H9 (cell line): Measurements from ENCODE around the gene PLAA. TPM values are rescaled to one million over a fixed set of nuclear protein-coding genes. Genes with fewer than 3 reads are reported as not detected.

Source experiments
- DNase-seq: peaks from one replicate; pipeline ENCODE4 v3.0.0-alpha.2; 2017
- H2AFZ ChIP-seq: one replicate; pipeline ENCODE4 v1.6.1; 2013; ENCODE audit warnings: mild to moderate bottlenecking, low read length, control low read depth, moderate library complexity
- H2AK5ac ChIP-seq: 2 replicates; pipeline ENCODE4 v1.6.1; 2013; ENCODE audit warnings: low read length, control low read depth, mixed read lengths; ENCODE audit not compliant: insufficient read length
- H2BK120ac ChIP-seq: one replicate; pipeline ENCODE4 v1.6.1; 2013; ENCODE audit warnings: low read depth, mild to moderate bottlenecking, low read length, control low read depth, inconsistent platforms; ENCODE audit not compliant: poor library complexity, severe bottlenecking
- H2BK12ac ChIP-seq: 2 replicates; pipeline ENCODE4 v1.6.1; 2013; ENCODE audit warnings: low read length, control low read depth, mixed read lengths, low read depth; ENCODE audit not compliant: insufficient read length
- H2BK15ac ChIP-seq: 2 replicates; pipeline ENCODE4 v1.6.1; 2013; ENCODE audit warnings: low read depth, low read length, control low read depth
- H2BK20ac ChIP-seq: one replicate; pipeline ENCODE4 v1.6.1; 2013; ENCODE audit warnings: low read depth, mild to moderate bottlenecking, low read length, control low read depth, inconsistent platforms; ENCODE audit not compliant: poor library complexity, severe bottlenecking
- H2BK5ac ChIP-seq: 2 replicates; pipeline ENCODE4 v1.6.1; 2013; ENCODE audit warnings: low read length, control low read depth, mixed read lengths; ENCODE audit not compliant: insufficient read length
- H3K14ac ChIP-seq: 2 replicates; pipeline ENCODE4 v1.6.1; 2013; ENCODE audit warnings: low read length, control low read depth; ENCODE audit not compliant: insufficient read depth
- H3K18ac ChIP-seq: 2 replicates; pipeline ENCODE4 v1.6.1; 2013; ENCODE audit warnings: low read depth, mild to moderate bottlenecking, mixed read lengths, low read length, control low read depth; ENCODE audit not compliant: insufficient read length
- H3K23ac ChIP-seq: 2 replicates; pipeline ENCODE4 v1.6.1; 2013; ENCODE audit warnings: low read length, control low read depth, mixed read lengths, low read depth; ENCODE audit not compliant: insufficient read length
- H3K23me2 ChIP-seq: 2 replicates; pipeline ENCODE4 v1.6.1; 2013; ENCODE audit warnings: low read depth, mild to moderate bottlenecking, mixed read lengths, low read length, control low read depth; ENCODE audit not compliant: insufficient read length, poor library complexity, severe bottlenecking
- H3K27ac ChIP-seq: 2 replicates; pipeline ENCODE4 v1.5.1; 2013; ENCODE audit warnings: low read length, control low read depth, mixed read lengths, low read depth; ENCODE audit not compliant: insufficient read length
- H3K27me3 ChIP-seq: 2 replicates; pipeline ENCODE4 v1.6.1; 2013; ENCODE audit warnings: low read length, control low read depth, inconsistent platforms; ENCODE audit not compliant: insufficient read depth
- H3K4ac ChIP-seq: 2 replicates; pipeline ENCODE4 v1.6.1; 2013; ENCODE audit warnings: low read depth, mild to moderate bottlenecking, control low read depth, inconsistent platforms, low read length, moderate library complexity
- H3K4me1 ChIP-seq: 2 replicates; pipeline ENCODE4 v1.6.1; 2013; ENCODE audit warnings: low read length, control low read depth, inconsistent platforms; ENCODE audit not compliant: insufficient read depth
- H3K4me2 ChIP-seq: 2 replicates; pipeline ENCODE4 v1.6.1; 2013; ENCODE audit warnings: low read length, control low read depth, mixed read lengths; ENCODE audit not compliant: insufficient read length, insufficient read depth
- H3K56ac ChIP-seq: 2 replicates; pipeline ENCODE4 v1.6.1; 2013; ENCODE audit warnings: low read depth, mild to moderate bottlenecking, mixed read lengths, low read length, control low read depth; ENCODE audit not compliant: insufficient read length
- H3K79me1 ChIP-seq: 2 replicates; pipeline ENCODE4 v1.6.1; 2013; ENCODE audit warnings: low read depth, mild to moderate bottlenecking, moderate library complexity, low read length, control low read depth, inconsistent platforms; ENCODE audit not compliant: insufficient read depth, poor library complexity, severe bottlenecking
- H3K79me2 ChIP-seq: 2 replicates; pipeline ENCODE4 v1.6.1; 2013; ENCODE audit warnings: low read length, control low read depth, inconsistent platforms; ENCODE audit not compliant: insufficient read depth
- H3K9ac ChIP-seq: 2 replicates; pipeline ENCODE4 v1.6.1; 2013; ENCODE audit warnings: low read length, control low read depth, mixed read lengths; ENCODE audit not compliant: insufficient read length; ENCODE audit errors: extremely low read depth
- H3K9me3 ChIP-seq: one replicate; pipeline ENCODE4 v1.6.1; 2013; ENCODE audit warnings: low read depth, low read length, inconsistent platforms; ENCODE audit not compliant: control insufficient read depth
- H3T11ph ChIP-seq: one replicate; pipeline ENCODE4 v1.6.1; 2013; ENCODE audit warnings: mild to moderate bottlenecking, low read length, control low read depth, inconsistent platforms
- H4K20me1 ChIP-seq: one replicate; pipeline ENCODE4 v1.6.1; 2013; ENCODE audit not compliant: control insufficient read depth, insufficient read length, insufficient read depth
- H4K5ac ChIP-seq: 2 replicates; pipeline ENCODE4 v1.6.1; 2013; ENCODE audit warnings: low read depth, mild to moderate bottlenecking, mixed read lengths, low read length, control low read depth; ENCODE audit not compliant: insufficient read length
- H4K8ac ChIP-seq: replicated peaks from 2 replicates; pipeline ENCODE4 v1.6.1; 2013; ENCODE audit warnings: low read length, control low read depth, mixed read lengths, low read depth; ENCODE audit not compliant: insufficient read length
- H4K91ac ChIP-seq: 2 replicates; pipeline ENCODE4 v1.6.1; 2013; ENCODE audit warnings: low read depth, mild to moderate bottlenecking, moderate library complexity, mixed read lengths, low read length, control low read depth; ENCODE audit not compliant: insufficient read length
- H3K27ac Mint-ChIP-seq, 3 experiments: 2 replicates in 2 of 3; 3 replicates in 1 of 3; pipeline ENCODE4 v1.8.0; 2020 to 2021; ENCODE audit warnings: mixed read lengths in 3 of 3, mild to moderate bottlenecking in 1 of 3, moderate library complexity in 1 of 3
- H3K27me3 Mint-ChIP-seq: 2 replicates; pipeline ENCODE4 v1.8.0; 2021; ENCODE audit warnings: low read depth, mild to moderate bottlenecking, moderate library complexity, mixed read lengths
- H3K36me3 Mint-ChIP-seq, 3 experiments: 2 replicates in 2 of 3; 3 replicates in 1 of 3; pipeline ENCODE4 v1.8.0; 2020 to 2021; ENCODE audit warnings: low read depth in 3 of 3, mixed read lengths in 3 of 3; ENCODE audit not compliant: insufficient read depth in 1 of 3
- H3K4me1 Mint-ChIP-seq, 2 experiments: 2 replicates each; pipeline ENCODE4 v1.8.0; 2020; ENCODE audit warnings: mixed read lengths in 2 of 2
- H3K4me3 Mint-ChIP-seq, 2 experiments: 2 replicates in 1 of 2; 3 replicates in 1 of 2; pipeline ENCODE4 v1.8.0; 2020 to 2021; ENCODE audit warnings: mild to moderate bottlenecking in 2 of 2, mixed read lengths in 2 of 2, moderate library complexity in 1 of 2
- H3K9me3 Mint-ChIP-seq, 2 experiments: 2 replicates in 1 of 2; 3 replicates in 1 of 2; pipeline ENCODE4 v1.8.0; 2020; ENCODE audit warnings: mild to moderate bottlenecking in 2 of 2, mixed read lengths in 2 of 2, moderate library complexity in 1 of 2
- CTCF ChIP-seq: fragments of 200-600 bp; sonication (generic); conservative IDR thresholded peaks from 3 replicates; pipeline ENCODE4 v1.8.0; 2021; ENCODE audit warnings: antibody characterized with exemption, mild to moderate bottlenecking
- whole genome bisulfite sequencing: extraction: QIAGEN DNeasy Blood & Tissue Kit; methylation state at CpG from one replicate; pipeline ENCODE4 v1.1.7; 2013; ENCODE audit warnings: missing lambda C conversion rate, low lambda C conversion rate, mixed read lengths; ENCODE audit not compliant: insufficient read length; ENCODE audit errors: extremely low coverage; 5-methylcytosine and 5-hydroxymethylcytosine counted together
- total RNA-seq: library from RNA; stranded (reverse); gene quantifications from 2 replicates; pipeline ENCODE4 v1.2.1, GENCODE V29; 2021

The PLAA gene
- total RNA-seq, 1 experiment from 2014 or later = 65.0 TPM

- Histone ChIP-seq H2BK120ac (no peak overlapping the region), H3K27ac (no peak overlapping the region), H2BK5ac (no peak overlapping the region), H4K8ac (no peak overlapping the region), H4K5ac (no peak overlapping the region), H3K4me1 (no peaks in the 10 kb centered on the region), H3K14ac (no peak overlapping the region), H3K23me2 (peaks cover 7% of the 10 kb centered on the region), H2AK5ac (no peak overlapping the region), H3K9me3 (no peaks in the 10 kb centered on the region), H3K4me2 (no peak overlapping the region), H3K56ac (no peak overlapping the region), H3K18ac (no peak overlapping the region), H3K9ac (no peak overlapping the region), H4K20me1 (no peaks in the 10 kb centered on the region), H4K91ac (no peak overlapping the region), H2BK12ac (no peak overlapping the region), H2AFZ (no peak overlapping the region), H3K27me3 (no peaks in the 10 kb centered on the region), H2BK20ac (no peak overlapping the region), H3K4ac (no peak overlapping the region), H3K79me1 (no peaks in the 10 kb centered on the region), H2BK15ac (no peak overlapping the region), H3K23ac (no peak overlapping the region), H3T11ph (no peak overlapping the region), H3K79me2 (peaks cover 13% of the 10 kb centered on the region)
- Mint-ChIP-seq H3K27ac (no peak overlapping the region), H3K9me3 (no peaks in the 10 kb centered on the region; a peak in 1 of 5 replicates), H3K4me1 (peaks cover 14 to 15% of the 10 kb centered on the region in 2 experiments), H3K4me3 (no peak overlapping the region), H3K36me3 (peaks cover 0 to 2% (median 0%) of the 10 kb centered on the region in 3 experiments; a peak in 1 of 7 replicates), H3K27me3 (no peaks in the 10 kb centered on the region)
- no peak for DNase-seq
- no peak for TF ChIP-seq CTCF
- no CpG with 5 or more reads among the region's 1 CpG for WGBS
Observed at GRCh38 chr9:26950521-26950920, 3.5 kb upstream of the PLAA start.
